Adrenal gland (tissue), 12 donors: ENCODE measurements around the gene KAT6B. TPM values are rescaled to one million over a fixed set of nuclear protein-coding genes. Genes with fewer than 3 reads are reported as not detected.
"Not testable (repeated sequence)": the region's sequence is repeated elsewhere in the genome, so short reads cannot be mapped to it uniquely, and the experiment has no call there.

Experiments
- DNase-seq, 7 donors: peaks; one replicate each; pipeline ENCODE4 v3.0.0-alpha.2; 2019 to 2020
- H3K27ac ChIP-seq, 5 donors: fragments of 200-600 bp; sonication (generic) in 4 of 5; 1 replicate in 3 of 5; 2 replicates in 2 of 5; pipeline versions ENCODE4 v1.5.1 to v1.8.0; 2016 to 2020; ENCODE audit warnings: mild to moderate bottlenecking in 1 of 5
- H3K27me3 ChIP-seq: fragments of 200-600 bp; 2 replicates; pipeline ENCODE4 v1.8.0; 2021
- H3K36me3 ChIP-seq, 2 donors: fragments of 200-600 bp; replicated peaks in 1 of 2; 1 replicate in 1 of 2; 2 replicates in 1 of 2; pipeline versions ENCODE4 v1.5.1 to v1.8.0; 2018 to 2022
- H3K4me1 ChIP-seq, 2 donors: fragments of 200-600 bp; replicated peaks in 1 of 2; 1 replicate in 1 of 2; 2 replicates in 1 of 2; pipeline versions ENCODE4 v1.5.1 to v1.8.0; 2018 to 2021
- H3K4me3 ChIP-seq, 4 donors: fragments of 200-600 bp; sonication (generic) in 3 of 4; one replicate each; pipeline ENCODE4 v1.5.1; 2016 to 2018
- H3K9me3 ChIP-seq, 3 donors: fragments of 200-600 bp; sonication (generic) in 1 of 3; replicated peaks in 1 of 3; 1 replicate in 2 of 3; 2 replicates in 1 of 3; pipeline versions ENCODE4 v1.5.1 to v1.8.0; 2016 to 2021
- POLR2A ChIP-seq, 2 donors: fragments of 450-650 bp; IDR thresholded peaks; one replicate each; pipeline ENCODE4 v1.6.1; 2017; ENCODE audit warnings: antibody characterized with exemption in 2 of 2, mild to moderate bottlenecking in 2 of 2, moderate library complexity in 1 of 2
- WGBS, 4 donors: extraction: QIAGEN DNeasy Blood & Tissue Kit in 2 of 4; methylation state at CpG; one replicate each; pipeline versions ENCODE4 v1.1.5 to v1.1.7; 2013 to 2017; 5-methylcytosine and 5-hydroxymethylcytosine counted together
- intact Hi-C, 2 donors: fragments of 100-400 bp; cut with DNase I; formaldehyde crosslinking; loops; one replicate each; pipeline versions ENCODE4 v1.14.1 to v1.15.0; 2022 to 2023
- polyA plus RNA-seq, 3 donors: library from polyadenylated mRNA; stranded (reverse); fragments of 200-250 nt in 2 of 3; fragments of 350-450 nt in 1 of 3; fragmentation: Illumina TruSeq in 1 of 3; extraction: RNeasy Lipid Tissue Mini Kit (QIAGEN cat#74804) in 1 of 3; gene quantifications; one replicate each; pipeline ENCODE4 v1.2.3, GENCODE V29; 2013 to 2014
- total RNA-seq, 9 donors: library from RNA; depleted of rRNA in 4 of 9; stranded (reverse); fragments of >200 nt in 4 of 9; fragments of 120-200 nt in 1 of 9; fragmentation: NEBNext Ultra II Directional in 1 of 9; extraction: Animal tissue kit (Norgen Biotek cat#: 25700) in 1 of 9; gene quantifications; one replicate each; pipeline versions ENCODE4 v1.1.0 to v1.2.4, GENCODE V29; 2013 to 2023
- TF ChIP-seq, protein P1 (sequence below), 6 experiments: fragments of 450-650 bp in 4 of 6; fragments of 200-600 bp in 2 of 6; sonication (generic) in 1 of 6; IDR thresholded peaks; 1 replicate in 5 of 6; 2 replicates in 1 of 6; pipeline versions ENCODE4 v1.5.1 to v1.8.0; 2016 to 2021; ENCODE audit warnings: antibody characterized with exemption in 6 of 6, mild to moderate bottlenecking in 2 of 6, moderate library complexity in 1 of 6
- donor health status: healthy with polysubstance abuse.
- donor health status: Bipolar disorder and iron deficiency.
- donor health status: DM: yes; HTN: yes; CAD: no.
- donor health status: DM: no; HTN: no; CAD: no.
- donor health status: DM: no; HTN: no; CAD: no.
- donor health status: DM: yes; HTN: yes; CAD: no.

Gene KAT6B
- total and polyA plus RNA-seq, 12 donors = 6.0 to 50.2 (median 25.8) TPM

DNA sequence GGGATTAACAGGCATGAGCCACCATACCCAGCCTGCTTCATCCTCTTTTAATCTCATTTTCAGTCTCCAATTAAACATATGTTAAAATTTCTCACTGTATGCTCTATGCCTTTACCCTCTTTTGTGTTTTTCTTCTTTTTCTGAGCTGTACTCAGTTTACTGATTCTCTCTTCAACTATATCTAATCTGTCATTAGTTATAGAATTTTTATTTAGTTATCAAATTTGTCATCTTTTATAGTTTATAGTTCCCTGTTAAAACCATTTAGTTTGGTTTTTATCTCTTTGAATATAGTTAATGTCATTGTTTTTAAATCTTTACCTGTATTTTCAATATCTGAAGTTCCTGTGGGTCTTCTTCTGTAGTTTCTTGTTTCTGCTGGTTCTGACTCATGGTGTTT, 93.3 kb downstream of the KAT6B start:
- no peak overlapping the region for H3K4me3 ChIP-seq
- H3K27ac ChIP-seq = no peak overlapping the region
- DNase-seq = no peak
- H3K27me3 ChIP-seq = no peaks in the 10 kb centered on the region
- H3K36me3 ChIP-seq = no peaks in the 10 kb centered on the region
- TF ChIP-seq POLR2A (IDR thresholded peaks at IDR 0.05) = no peak
- TF ChIP-seq, protein P1, sequence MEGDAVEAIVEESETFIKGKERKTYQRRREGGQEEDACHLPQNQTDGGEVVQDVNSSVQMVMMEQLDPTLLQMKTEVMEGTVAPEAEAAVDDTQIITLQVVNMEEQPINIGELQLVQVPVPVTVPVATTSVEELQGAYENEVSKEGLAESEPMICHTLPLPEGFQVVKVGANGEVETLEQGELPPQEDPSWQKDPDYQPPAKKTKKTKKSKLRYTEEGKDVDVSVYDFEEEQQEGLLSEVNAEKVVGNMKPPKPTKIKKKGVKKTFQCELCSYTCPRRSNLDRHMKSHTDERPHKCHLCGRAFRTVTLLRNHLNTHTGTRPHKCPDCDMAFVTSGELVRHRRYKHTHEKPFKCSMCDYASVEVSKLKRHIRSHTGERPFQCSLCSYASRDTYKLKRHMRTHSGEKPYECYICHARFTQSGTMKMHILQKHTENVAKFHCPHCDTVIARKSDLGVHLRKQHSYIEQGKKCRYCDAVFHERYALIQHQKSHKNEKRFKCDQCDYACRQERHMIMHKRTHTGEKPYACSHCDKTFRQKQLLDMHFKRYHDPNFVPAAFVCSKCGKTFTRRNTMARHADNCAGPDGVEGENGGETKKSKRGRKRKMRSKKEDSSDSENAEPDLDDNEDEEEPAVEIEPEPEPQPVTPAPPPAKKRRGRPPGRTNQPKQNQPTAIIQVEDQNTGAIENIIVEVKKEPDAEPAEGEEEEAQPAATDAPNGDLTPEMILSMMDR (IDR thresholded peaks at IDR 0.05) = no peak
- intact Hi-C loops = no loop called here
- H3K4me1 ChIP-seq = peaks cover 39 to 44% of the 10 kb centered on the region in 2 donors
- H3K9me3 ChIP-seq = peaks cover 0 to 12% (median 0%) of the 10 kb centered on the region in 3 donors

DNA sequence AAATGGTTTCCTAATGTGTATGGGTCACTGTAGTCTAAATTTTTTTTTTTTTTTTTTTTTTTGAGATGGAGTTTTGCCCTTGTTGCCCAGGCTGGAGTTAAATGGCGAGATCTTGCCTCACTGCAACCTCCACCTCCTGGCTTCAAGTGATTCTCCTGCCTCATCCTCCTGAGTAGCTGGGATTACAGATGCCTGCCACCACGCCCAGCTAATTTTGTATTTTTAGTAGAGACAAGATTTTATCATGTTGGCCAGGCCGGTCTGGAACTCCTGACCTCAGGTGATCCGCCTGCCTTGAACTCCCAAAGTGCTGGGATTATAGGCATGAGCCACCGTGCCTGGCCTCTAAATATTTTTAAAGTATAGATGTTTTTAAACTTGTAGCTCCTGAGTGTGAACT, 94.7 kb downstream of the KAT6B start:
- Histone ChIP-seq H3K9me3 (peaks cover 0 to 12% (median 0%) of the 10 kb centered on the region in 3 donors), H3K4me1 (peaks cover 44 to 56% of the 10 kb centered on the region in 2 donors)

DNA sequence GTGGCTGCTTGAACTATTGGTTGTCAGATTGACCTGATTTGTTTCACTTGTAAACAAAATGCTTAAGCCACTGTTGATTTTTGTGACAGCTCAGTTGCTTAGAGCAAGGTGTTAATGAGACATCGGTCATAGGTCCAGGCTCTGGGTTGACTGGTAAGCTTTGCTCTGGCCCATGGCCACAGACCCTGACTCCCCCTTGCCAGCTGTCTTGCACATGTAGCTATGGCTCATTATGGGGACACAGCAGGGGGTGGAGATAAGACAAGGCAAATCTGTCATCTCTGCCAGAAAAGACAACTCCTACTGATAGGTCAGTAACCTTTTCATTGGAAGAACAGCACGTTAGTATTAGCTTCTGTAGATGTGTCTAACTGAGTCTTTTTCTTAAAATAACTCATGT, 95.3 kb downstream of the KAT6B start:
- Histone ChIP-seq H3K4me3 (no peak overlapping the region), H3K27me3 (no peaks in the 10 kb centered on the region), H3K27ac (no peak overlapping the region), H3K4me1 (peaks cover 44 to 58% of the 10 kb centered on the region in 2 donors), H3K36me3 (no peaks in the 10 kb centered on the region), H3K9me3 (peaks cover 0 to 12% (median 0%) of the 10 kb centered on the region in 3 donors)
- DNase-seq = no peak
- 33 to 56% (median 52%) methylated on average over 2 of the region's 2 CpGs for WGBS, 4 donors
- TF ChIP-seq, protein P1 (IDR thresholded peaks at IDR 0.05) = no peak
- TF ChIP-seq POLR2A (IDR thresholded peaks at IDR 0.05) = no peak
- intact Hi-C loops = no loop called here

More for the DNA sequence above, 94.7 kb downstream of the KAT6B start:
- DNase-seq, H3K27ac ChIP-seq, H3K27me3 ChIP-seq, H3K4me3 ChIP-seq, intact Hi-C loops, H3K36me3 ChIP-seq: not testable (repeated sequence)
- 89 to 95% (median 93%) methylated on average over 5 of the region's 5 CpGs for WGBS, 4 donors

DNA sequence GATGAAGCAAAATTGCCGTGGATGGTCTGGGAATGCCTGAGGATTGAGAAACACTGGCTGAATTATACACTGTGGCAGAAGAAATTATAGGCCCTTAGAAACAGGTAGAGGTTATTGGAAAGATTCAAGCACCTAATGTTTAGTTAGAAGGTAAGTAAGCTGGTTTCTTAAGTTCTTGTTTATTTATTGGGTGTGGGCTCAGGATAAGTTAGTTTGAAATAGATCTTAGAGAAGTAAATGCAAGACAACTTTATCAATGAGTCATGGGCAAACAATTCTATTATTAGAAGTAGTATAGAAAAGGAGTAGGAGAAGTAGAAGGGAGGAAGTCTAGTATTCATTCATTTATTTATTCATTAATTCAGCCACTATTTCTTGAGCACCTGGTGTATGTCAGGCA, 96.5 kb downstream of the KAT6B start:
- intact Hi-C loops = no loop called here
- no peaks in the 10 kb centered on the region for H3K27me3 ChIP-seq
- TF ChIP-seq, protein P1 (IDR thresholded peaks at IDR 0.05) = no peak
- no peak for TF ChIP-seq POLR2A (IDR thresholded peaks at IDR 0.05)
- H3K9me3 ChIP-seq = peaks cover 0 to 12% (median 0%) of the 10 kb centered on the region in 3 donors
- H3K4me1 ChIP-seq = peaks cover 36 to 60% of the 10 kb centered on the region in 2 donors
- 88 to 100% (median 92%) methylated on average over 1 of the region's 1 CpG for WGBS, 4 donors
- no peak for DNase-seq
- no peaks in the 10 kb centered on the region for H3K36me3 ChIP-seq
- no peak overlapping the region for H3K4me3 ChIP-seq
- H3K27ac ChIP-seq = peak overlapping the region in 2 of 5 donors; percentile 75 to 83

DNA sequence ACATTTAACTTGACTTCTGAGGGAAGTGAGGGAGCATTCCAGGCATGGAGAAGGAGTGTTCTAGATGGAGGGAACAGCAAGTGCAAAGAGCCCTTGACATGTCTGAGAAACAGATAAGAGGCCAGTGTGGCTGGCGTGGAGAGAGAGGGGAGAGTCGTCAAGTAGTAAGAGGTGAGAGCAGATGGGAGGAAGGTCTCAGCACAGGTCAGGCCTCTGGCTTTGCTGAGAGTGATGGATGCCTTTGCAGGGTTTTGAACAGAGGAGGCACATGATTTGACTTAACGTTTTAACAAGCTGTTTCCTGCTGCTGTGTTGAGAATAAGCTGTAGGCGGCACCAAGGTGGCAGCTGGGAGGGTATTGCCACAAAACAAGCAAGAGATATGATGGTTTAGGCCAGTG, 97.2 kb downstream of the KAT6B start:
- no peak for TF ChIP-seq POLR2A (IDR thresholded peaks at IDR 0.05)
- TF ChIP-seq, protein P1 (IDR thresholded peaks at IDR 0.05) = no peak
- no peak overlapping the region for H3K4me3 ChIP-seq
- H3K4me1 ChIP-seq = peaks cover 36 to 64% of the 10 kb centered on the region in 2 donors
- no peaks in the 10 kb centered on the region for H3K36me3 ChIP-seq
- peak overlapping the region in 4 of 5 donors; percentile 38 to 83 (median 70) for H3K27ac ChIP-seq
- DNase-seq = peak in 1 of 7 donors; percentile 26
- 34 to 44% (median 39%) methylated on average over 4 of the region's 4 CpGs for WGBS, 4 donors
- intact Hi-C loops = no loop called here
- peaks cover 0 to 12% (median 0%) of the 10 kb centered on the region in 3 donors for H3K9me3 ChIP-seq
- H3K27me3 ChIP-seq = no peaks in the 10 kb centered on the region
